OCI-LY1 (cell line): Measurements from ENCODE around the gene FFAR1.

ENCODE experiments used
- H2AFZ ChIP-seq: fragments of 200-600 bp; sonication (generic), shearing (Covaris generic); 2 replicates; pipeline ENCODE4 v1.6.0; 2014; ENCODE audit warnings: antibody characterized with exemption, mild to moderate bottlenecking, low read length
- H3F3A ChIP-seq: fragments of 200-600 bp; sonication (generic), shearing (Covaris generic); 2 replicates; pipeline ENCODE4 v1.6.0; 2014; ENCODE audit warnings: mild to moderate bottlenecking, antibody characterized with exemption, low read length, moderate library complexity; ENCODE audit not compliant: insufficient read depth
- H3K27ac ChIP-seq: fragments of 200-600 bp; sonication (generic); 2 replicates; pipeline ENCODE4 v1.5.1; 2014; ENCODE audit warnings: low read length, mixed run types, mild to moderate bottlenecking, low read depth; ENCODE audit not compliant: poor library complexity, severe bottlenecking
- H3K27me3 ChIP-seq: fragments of 200-600 bp; sonication (generic); 2 replicates; pipeline ENCODE4 v1.6.0; 2014; ENCODE audit warnings: antibody characterized with exemption, mild to moderate bottlenecking, low read length, moderate library complexity; ENCODE audit not compliant: insufficient read depth
- H3K36me3 ChIP-seq: fragments of 200-600 bp; sonication (generic); 2 replicates; pipeline ENCODE4 v1.6.1; 2014; ENCODE audit warnings: mild to moderate bottlenecking, antibody characterized with exemption, low read length, moderate library complexity, mixed read lengths; ENCODE audit not compliant: insufficient read depth
- H3K4me1 ChIP-seq: fragments of 200-600 bp; sonication (generic); 2 replicates; pipeline ENCODE4 v1.5.1; 2014; ENCODE audit warnings: mild to moderate bottlenecking, low read length, moderate library complexity; ENCODE audit not compliant: insufficient read depth, severe bottlenecking
- H3K4me2 ChIP-seq: fragments of 200-600 bp; sonication (generic), shearing (Covaris generic); 2 replicates; pipeline ENCODE4 v1.6.1; 2014; ENCODE audit warnings: low read length
- H3K4me3 ChIP-seq: fragments of 200-600 bp; sonication (generic); 2 replicates; pipeline ENCODE4 v1.5.1; 2014; ENCODE audit warnings: low read length, low read depth, mild to moderate bottlenecking, mixed read lengths; ENCODE audit not compliant: poor library complexity, severe bottlenecking
- H3K79me2 ChIP-seq: fragments of 200-600 bp; shearing (Covaris generic); 2 replicates; pipeline ENCODE4 v1.6.1; 2016; ENCODE audit warnings: mixed run types, low read length, mixed read lengths; ENCODE audit not compliant: insufficient read depth
- H3K9ac ChIP-seq: fragments of 200-600 bp; sonication (generic), shearing (Covaris generic); 2 replicates; pipeline ENCODE4 v1.6.1; 2014; ENCODE audit warnings: mild to moderate bottlenecking, low read length, mixed read lengths
- H3K9me2 ChIP-seq: fragments of 200-600 bp; sonication (generic), shearing (Covaris generic); 2 replicates; pipeline ENCODE4 v1.6.1; 2014; ENCODE audit warnings: low read depth, mild to moderate bottlenecking, low read length, mixed read lengths
- H3K9me3 ChIP-seq: fragments of 200-600 bp; shearing (Covaris generic); 2 replicates; pipeline ENCODE4 v1.6.1; 2014; ENCODE audit warnings: low read length, mixed read lengths
- H4K20me1 ChIP-seq: fragments of 200-600 bp; sonication (generic), shearing (Covaris generic); 2 replicates; pipeline ENCODE4 v1.6.0; 2016; ENCODE audit warnings: mild to moderate bottlenecking, low read length; ENCODE audit not compliant: insufficient read depth
- CTCF ChIP-seq: fragments of 200-600 bp; sonication (generic), shearing (Covaris generic); IDR thresholded peaks from 2 replicates; pipeline ENCODE4 v1.5.1; 2017; ENCODE audit warnings: mild to moderate bottlenecking, antibody characterized with exemption, low read length, moderate library complexity, mixed read lengths
- EZH2 ChIP-seq: fragments of 200-600 bp; sonication (generic), shearing (Covaris generic); IDR thresholded peaks from 2 replicates; pipeline ENCODE4 v1.8.0; 2017; ENCODE audit warnings: borderline replicate concordance, mixed run types, mild to moderate bottlenecking, antibody characterized with exemption, low read length, moderate library complexity, mixed read lengths

FFAR1 gene

GRCh38 chr19:35305181-35305580 lies 42.5 kb upstream of the FFAR1 start:
- Histone ChIP-seq H3K4me2 (no peak overlapping the region), H3F3A (no peaks in the 10 kb centered on the region), H3K4me3 (no peak overlapping the region), H4K20me1 (no peaks in the 10 kb centered on the region), H3K79me2 (no peaks in the 10 kb centered on the region), H3K27ac (no peak overlapping the region), H3K9ac (no peak overlapping the region), H2AFZ (no peak overlapping the region), H3K9me2 (no peaks in the 10 kb centered on the region), H3K4me1 (peaks cover 14% of the 10 kb centered on the region), H3K9me3 (no peaks in the 10 kb centered on the region), H3K27me3 (no peaks in the 10 kb centered on the region), H3K36me3 (no peaks in the 10 kb centered on the region)
- TF ChIP-seq EZH2 = no peak

- H3K4me2 ChIP-seq = no peak overlapping the region
- H3K9me2 ChIP-seq = no peaks in the 10 kb centered on the region
- peaks cover 14% of the 10 kb centered on the region for H3K4me1 ChIP-seq
- H3K36me3 ChIP-seq = no peaks in the 10 kb centered on the region
- H3K9ac ChIP-seq = no peak overlapping the region
- no peak overlapping the region for H3K27ac ChIP-seq
- H3K27me3 ChIP-seq = no peaks in the 10 kb centered on the region
- H3K4me3 ChIP-seq = no peak overlapping the region
- no peaks in the 10 kb centered on the region for H3K9me3 ChIP-seq
- no peak overlapping the region for H2AFZ ChIP-seq
- no peaks in the 10 kb centered on the region for H4K20me1 ChIP-seq
- H3F3A ChIP-seq = no peaks in the 10 kb centered on the region
- no peaks in the 10 kb centered on the region for H3K79me2 ChIP-seq
- TF ChIP-seq CTCF = peak; percentile 55
- no peak for TF ChIP-seq EZH2
Measured at GRCh38 chr19:35306473-35307246, 41.0 kb upstream of the FFAR1 start.

- H3K4me1 ChIP-seq = peaks cover 14% of the 10 kb centered on the region
Measured at GRCh38 chr19:35307931-35308330, 39.8 kb upstream of the FFAR1 start.

More at GRCh38 chr19:35307931-35308330, 39.8 kb upstream of the FFAR1 start:
- Histone ChIP-seq H3F3A (no peaks in the 10 kb centered on the region), H4K20me1 (no peaks in the 10 kb centered on the region), H3K9ac (no peak overlapping the region), H3K9me2 (no peaks in the 10 kb centered on the region), H3K9me3 (no peaks in the 10 kb centered on the region), H3K79me2 (no peaks in the 10 kb centered on the region), H3K27me3 (no peaks in the 10 kb centered on the region), H3K4me2 (no peak overlapping the region), H2AFZ (no peak overlapping the region), H3K4me3 (no peak overlapping the region), H3K27ac (no peak overlapping the region), H3K36me3 (no peaks in the 10 kb centered on the region)
- TF ChIP-seq EZH2 = no peak
- TF ChIP-seq CTCF = no peak
